ENCODE data around the gene ROMO1.

DNA sequence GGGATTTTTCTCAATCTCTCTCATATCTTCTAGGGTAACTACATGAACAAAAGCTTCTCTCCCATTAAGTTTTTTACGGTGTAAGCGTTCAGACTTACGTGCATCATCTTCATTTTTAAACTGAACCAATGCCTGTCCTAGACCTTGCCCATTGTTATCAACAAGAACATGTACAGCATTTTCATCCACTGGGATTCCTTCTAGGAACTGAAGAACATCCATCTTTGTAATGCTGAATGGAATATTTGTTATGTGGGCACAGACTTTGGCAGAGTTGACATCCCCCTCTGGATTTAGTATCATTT is 45.8 kb upstream of the ROMO1 start:
- TF ChIP-seq, protein P1, sequence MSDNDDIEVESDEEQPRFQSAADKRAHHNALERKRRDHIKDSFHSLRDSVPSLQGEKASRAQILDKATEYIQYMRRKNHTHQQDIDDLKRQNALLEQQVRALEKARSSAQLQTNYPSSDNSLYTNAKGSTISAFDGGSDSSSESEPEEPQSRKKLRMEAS (IDR thresholded peaks at IDR 0.05) = no peak
- TF ChIP-seq TP53 (CRISPR knock-in tag; IDR thresholded peaks at IDR 0.05) = no peak
- no peak for TF ChIP-seq CTCF (IDR thresholded peaks at IDR 0.05)
- TF ChIP-seq RCOR1 (IDR thresholded peaks at IDR 0.05; ENCODE audit: low read depth, low read length) = no peak

Measured in A549 (cell line).